Caco-2 (cell line): ENCODE data around the gene WDR6. TPM values are rescaled to one million over a fixed set of nuclear protein-coding genes. Genes with fewer than 3 reads are reported as not detected.

Source experiments
- BruUV-seq: library from RNA; stranded (reverse); fragments of 400-500 nt; replicated peaks from 2 replicates; lab custom pipeline; 2021; lab: Mats Ljungman, UMichigan
- CTCF ChIA-PET: fragments of 300-600 bp; sonication (Branson Sonifier 250); formaldehyde crosslinking; loops from one replicate; lab custom pipeline; 2022; ENCODE audit warnings: antibody characterized with exemption; lab: Charles Lee
- POLR2A ChIA-PET: fragments of 300-600 bp; sonication (Branson Sonifier 250); formaldehyde crosslinking; loops from one replicate; lab custom pipeline; 2022; ENCODE audit warnings: antibody characterized with exemption; lab: Charles Lee
- DNase-seq, 2 experiments: peaks; one replicate each; pipeline versions ENCODE4 v3.0.0 to v3.0.0-alpha.2; 2020 to 2022
- H3K27me3 ChIP-seq: replicated peaks from 2 replicates; pipeline ENCODE4 v1.6.0; 2011; ENCODE audit warnings: low read length; ENCODE audit not compliant: control insufficient read depth, insufficient read depth
- H3K36me3 ChIP-seq: 2 replicates; pipeline ENCODE4 v1.5.1; 2011; ENCODE audit warnings: low read length; ENCODE audit not compliant: control insufficient read depth, insufficient read depth
- H3K4me1 ChIP-seq: fragments of 250-450 bp; sonication (Bioruptor Pico); 2 replicates; pipeline ENCODE4 v1.5.1; 2020; ENCODE audit warnings: mild to moderate bottlenecking
- H3K4me3 ChIP-seq: 2 replicates; pipeline ENCODE4 v1.5.1; 2011; ENCODE audit warnings: low read depth, mild to moderate bottlenecking, control low read depth, low read length
- H3K9me3 ChIP-seq: fragments of 250-450 bp; sonication (Bioruptor Pico); 2 replicates; pipeline ENCODE4 v1.5.1; 2020; ENCODE audit warnings: mild to moderate bottlenecking, moderate library complexity
- H3K27ac Mint-ChIP-seq: one replicate; pipeline ENCODE4 v1.8.0; 2022; ENCODE audit warnings: mixed read lengths; ENCODE audit not compliant: unreplicated experiment
- H3K27me3 Mint-ChIP-seq: one replicate; pipeline ENCODE4 v1.8.0; 2022; ENCODE audit warnings: mixed read lengths; ENCODE audit not compliant: insufficient read depth, unreplicated experiment
- H3K36me3 Mint-ChIP-seq: one replicate; pipeline ENCODE4 v1.8.0; 2022; ENCODE audit warnings: mild to moderate bottlenecking, mixed read lengths; ENCODE audit not compliant: insufficient read depth, unreplicated experiment
- H3K4me1 Mint-ChIP-seq: one replicate; pipeline ENCODE4 v1.8.0; 2022; ENCODE audit warnings: low read depth, mixed read lengths; ENCODE audit not compliant: unreplicated experiment
- H3K4me3 Mint-ChIP-seq: one replicate; pipeline ENCODE4 v1.8.0; 2022; ENCODE audit warnings: mild to moderate bottlenecking, moderate library complexity, mixed read lengths; ENCODE audit not compliant: unreplicated experiment
- H3K9me3 Mint-ChIP-seq: one replicate; pipeline ENCODE4 v1.8.0; 2022; ENCODE audit warnings: mixed read lengths; ENCODE audit not compliant: unreplicated experiment
- intact Hi-C: fragments of 100-400 bp; cut with micrococcal nuclease; formaldehyde crosslinking; loops from one replicate; pipeline ENCODE4 v1.10.0; 2022; ENCODE audit not compliant: unreplicated experiment
- total RNA-seq: library from RNA; stranded (reverse); gene quantifications from 2 replicates; pipeline ENCODE4 v1.2.3, GENCODE V29; 2022
- TF ChIP-seq, protein P1 (sequence below), 2 experiments: fragments of 200-600 bp in 1 of 2; IDR thresholded peaks; 1 replicate in 1 of 2; 2 replicates in 1 of 2; pipeline versions ENCODE4 v1.5.1 to v1.8.0; 2011 to 2022; ENCODE audit warnings: antibody characterized with exemption in 1 of 2, control low read depth in 1 of 2, inconsistent platforms in 1 of 2, low read depth in 1 of 2, low read length in 1 of 2, mild to moderate bottlenecking in 1 of 2, moderate library complexity in 1 of 2; ENCODE audit not compliant: insufficient read depth in 1 of 2, severe bottlenecking in 1 of 2, unreplicated experiment in 1 of 2

WDR6 gene
- total RNA-seq, 1 experiment from 2014 or later: 184 TPM

DNA sequence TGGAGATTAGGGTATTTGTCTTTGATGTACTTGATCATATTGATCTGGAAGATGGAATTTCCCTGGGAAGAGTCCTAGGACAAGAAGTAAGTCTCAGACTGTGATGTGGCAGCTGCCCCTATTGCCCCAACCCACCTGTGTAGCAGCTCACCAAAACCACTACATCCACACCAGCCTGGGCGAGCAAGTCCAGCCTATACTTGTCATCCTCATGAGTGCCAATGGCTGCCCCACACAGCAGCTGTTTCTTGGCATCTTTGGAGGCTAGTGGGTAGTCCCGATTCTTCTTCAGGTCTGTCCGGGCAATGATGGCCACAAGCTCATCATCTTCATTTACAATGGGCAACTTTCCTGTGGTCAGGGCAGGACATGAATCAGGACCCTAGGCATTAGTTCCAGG is 19.3 kb downstream of the WDR6 start:
- H3K9me3 ChIP-seq: no peaks in the 10 kb centered on the region
- ChIA-PET POLR2A (interaction anchor here (1.0 kb wide), 1 partner anchor 9 kb away, joined by 3 read pairs; no protein-coding TSS in a partner anchor), CTCF (no interaction called here)
- intact Hi-C loops: loop anchor here (10.0 kb wide), 1 partner anchor 128 kb away; no protein-coding TSS in a partner anchor
- H3K27me3 ChIP-seq: no peaks in the 10 kb centered on the region
- Mint-ChIP-seq H3K9me3 (no peaks in the 10 kb centered on the region), H3K27ac (no peak overlapping the region), H3K4me3 (no peak overlapping the region), H3K27me3 (no peaks in the 10 kb centered on the region), H3K36me3 (peaks cover 89% of the 10 kb centered on the region), H3K4me1 (peaks cover 21% of the 10 kb centered on the region)
- TF ChIP-seq, protein P1, sequence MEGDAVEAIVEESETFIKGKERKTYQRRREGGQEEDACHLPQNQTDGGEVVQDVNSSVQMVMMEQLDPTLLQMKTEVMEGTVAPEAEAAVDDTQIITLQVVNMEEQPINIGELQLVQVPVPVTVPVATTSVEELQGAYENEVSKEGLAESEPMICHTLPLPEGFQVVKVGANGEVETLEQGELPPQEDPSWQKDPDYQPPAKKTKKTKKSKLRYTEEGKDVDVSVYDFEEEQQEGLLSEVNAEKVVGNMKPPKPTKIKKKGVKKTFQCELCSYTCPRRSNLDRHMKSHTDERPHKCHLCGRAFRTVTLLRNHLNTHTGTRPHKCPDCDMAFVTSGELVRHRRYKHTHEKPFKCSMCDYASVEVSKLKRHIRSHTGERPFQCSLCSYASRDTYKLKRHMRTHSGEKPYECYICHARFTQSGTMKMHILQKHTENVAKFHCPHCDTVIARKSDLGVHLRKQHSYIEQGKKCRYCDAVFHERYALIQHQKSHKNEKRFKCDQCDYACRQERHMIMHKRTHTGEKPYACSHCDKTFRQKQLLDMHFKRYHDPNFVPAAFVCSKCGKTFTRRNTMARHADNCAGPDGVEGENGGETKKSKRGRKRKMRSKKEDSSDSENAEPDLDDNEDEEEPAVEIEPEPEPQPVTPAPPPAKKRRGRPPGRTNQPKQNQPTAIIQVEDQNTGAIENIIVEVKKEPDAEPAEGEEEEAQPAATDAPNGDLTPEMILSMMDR (IDR thresholded peaks at IDR 0.05; ENCODE audit: insufficient read depth in 1 of 2, low read depth in 1 of 2, low read length in 1 of 2, severe bottlenecking in 1 of 2, unreplicated experiment in 1 of 2): no peak
- BruUV-seq: no TSS peak
- peaks cover 5% of the 10 kb centered on the region for H3K36me3 ChIP-seq
- H3K4me1 ChIP-seq: peaks cover 15% of the 10 kb centered on the region
- H3K4me3 ChIP-seq: no peak overlapping the region
- no peak for DNase-seq

DNA sequence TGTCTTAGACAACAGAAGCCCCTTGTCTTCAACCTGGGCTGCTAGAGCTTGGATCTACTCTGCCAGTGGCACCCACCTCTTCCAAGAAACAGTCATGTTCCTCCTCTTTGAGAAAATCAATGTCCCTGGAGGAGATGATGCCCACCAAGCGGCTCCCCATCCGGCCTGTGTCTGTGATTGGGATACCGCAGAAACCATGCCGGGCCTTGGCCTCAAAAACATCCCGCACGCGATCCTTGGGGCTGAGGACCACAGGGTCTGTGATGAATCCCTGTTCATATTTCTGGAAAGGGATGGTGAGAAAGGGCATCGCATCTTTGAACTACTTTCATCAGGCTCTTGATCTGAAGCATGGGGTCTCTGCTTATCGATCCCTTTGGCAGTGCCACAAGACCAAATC is 20.4 kb downstream of the WDR6 start:
- ChIA-PET POLR2A (no interaction called here), CTCF (no interaction called here)
- Mint-ChIP-seq H3K27ac (peak overlapping the region; percentile 100), H3K4me1 (peaks cover 21% of the 10 kb centered on the region), H3K9me3 (no peaks in the 10 kb centered on the region), H3K27me3 (no peaks in the 10 kb centered on the region), H3K36me3 (peaks cover 93% of the 10 kb centered on the region), H3K4me3 (peak overlapping the region; percentile 97)
- no TSS peak for BruUV-seq
- Histone ChIP-seq H3K36me3 (peaks cover 5% of the 10 kb centered on the region), H3K27me3 (no peaks in the 10 kb centered on the region), H3K4me3 (no peak overlapping the region), H3K4me1 (peaks cover 15% of the 10 kb centered on the region), H3K9me3 (no peaks in the 10 kb centered on the region)
- TF ChIP-seq, protein P1 (IDR thresholded peaks at IDR 0.05; ENCODE audit: insufficient read depth in 1 of 2, low read depth in 1 of 2, low read length in 1 of 2, severe bottlenecking in 1 of 2, unreplicated experiment in 1 of 2): no peak
- intact Hi-C loops: loop anchor here (10.0 kb wide), 1 partner anchor 127 kb away; no protein-coding TSS in a partner anchor
- DNase-seq: no peak

DNA sequence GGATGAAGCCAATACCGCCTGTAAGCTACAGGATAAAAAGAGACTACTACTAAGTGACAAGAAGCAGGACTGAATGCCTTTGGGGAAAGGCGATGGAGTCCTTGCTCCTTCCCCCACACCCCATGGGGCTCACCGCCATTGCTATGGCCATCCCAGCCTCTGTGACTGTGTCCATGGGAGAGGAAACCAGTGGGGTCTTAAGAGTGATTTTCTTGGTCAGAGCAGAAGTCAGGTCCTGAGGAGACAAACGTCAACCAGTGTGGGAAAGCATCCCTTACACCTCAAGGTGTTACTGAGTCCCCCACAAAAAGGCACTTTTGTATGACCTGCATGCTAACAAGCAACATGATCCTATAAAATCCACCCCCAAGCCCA is 21.1 kb downstream of the WDR6 start:
- Mint-ChIP-seq H3K4me3 (peak overlapping the region; percentile 97), H3K9me3 (no peaks in the 10 kb centered on the region), H3K27ac (peak overlapping the region; percentile 100), H3K27me3 (no peaks in the 10 kb centered on the region), H3K36me3 (peaks cover 93% of the 10 kb centered on the region), H3K4me1 (peaks cover 16% of the 10 kb centered on the region)
- DNase-seq: no peak
- no TSS peak for BruUV-seq
- no peaks in the 10 kb centered on the region for H3K9me3 ChIP-seq
- no peaks in the 10 kb centered on the region for H3K27me3 ChIP-seq
- TF ChIP-seq, protein P1 (IDR thresholded peaks at IDR 0.05; ENCODE audit: insufficient read depth in 1 of 2, low read depth in 1 of 2, low read length in 1 of 2, severe bottlenecking in 1 of 2, unreplicated experiment in 1 of 2): no peak
- ChIA-PET CTCF (no interaction called here), POLR2A (interaction anchor here (1.1 to 1.7 kb wide), 3 partner anchors 21 to 65 kb away, joined by 5 to 26 read pairs (median 6); partner anchors contain the start of genes QRICH1 and WDR6)
- H3K36me3 ChIP-seq: peaks cover 6% of the 10 kb centered on the region
- intact Hi-C loops: loop anchor here (10.0 kb wide), 1 partner anchor 127 kb away; no protein-coding TSS in a partner anchor
- peak overlapping the region; percentile 52 for H3K4me3 ChIP-seq
- peaks cover 12% of the 10 kb centered on the region for H3K4me1 ChIP-seq
